OCI-LY7 (cell line): ENCODE measurements around the gene FAM118B. TPM values are rescaled to one million over a fixed set of nuclear protein-coding genes. Genes with fewer than 3 reads are reported as not detected.

Experiments used
- BruUV-seq: library from RNA; stranded (reverse); fragments of 400-500 nt; replicated peaks from 2 replicates; lab custom pipeline; 2021; lab: Mats Ljungman, UMichigan
- CTCF ChIA-PET: fragments of 300-600 bp; sonication (Branson Sonifier 250); formaldehyde crosslinking; loops from one replicate; lab custom pipeline; 2022; ENCODE audit warnings: antibody characterized with exemption; ENCODE audit not compliant: unreplicated experiment; lab: Charles Lee
- POLR2A ChIA-PET: fragments of 300-600 bp; sonication (Branson Sonifier 250); formaldehyde crosslinking; loops from one replicate; lab custom pipeline; 2022; ENCODE audit warnings: antibody characterized with exemption; lab: Charles Lee
- DNase-seq: peaks from one replicate; pipeline ENCODE4 v3.0.0-alpha.2; 2015; ENCODE audit warnings: low spot score
- H2AFZ ChIP-seq: fragments of 200-600 bp; sonication (generic), shearing (Covaris generic); 2 replicates; pipeline ENCODE4 v1.6.1; 2014; ENCODE audit warnings: mild to moderate bottlenecking, antibody characterized with exemption, low read length, moderate library complexity
- H3K27ac ChIP-seq: fragments of 200-600 bp; sonication (generic); 2 replicates; pipeline ENCODE4 v1.5.1; 2014; ENCODE audit warnings: mixed run types, low read depth, mild to moderate bottlenecking, moderate library complexity, low read length, inconsistent platforms; ENCODE audit not compliant: poor library complexity, severe bottlenecking
- H3K36me3 ChIP-seq: fragments of 200-600 bp; sonication (generic); 2 replicates; pipeline ENCODE4 v1.6.1; 2014; ENCODE audit warnings: mild to moderate bottlenecking, antibody characterized with exemption, low read length, moderate library complexity, mixed read lengths; ENCODE audit not compliant: insufficient read depth
- H3K4me1 ChIP-seq: fragments of 200-600 bp; sonication (generic); 2 replicates; pipeline ENCODE4 v1.5.1; 2014; ENCODE audit warnings: mild to moderate bottlenecking, low read length; ENCODE audit not compliant: insufficient read depth, poor library complexity, severe bottlenecking
- H3K4me2 ChIP-seq: fragments of 200-600 bp; sonication (generic); 2 replicates; pipeline ENCODE4 v1.6.1; 2014; ENCODE audit warnings: mild to moderate bottlenecking, low read length
- H3K4me3 ChIP-seq: fragments of 200-600 bp; sonication (generic); 2 replicates; pipeline ENCODE4 v1.5.1; 2014; ENCODE audit warnings: mild to moderate bottlenecking, low read depth, low read length; ENCODE audit not compliant: poor library complexity, severe bottlenecking
- H3K79me2 ChIP-seq: fragments of 200-600 bp; sonication (generic); 2 replicates; pipeline ENCODE4 v1.6.1; 2016; ENCODE audit warnings: low read depth, mild to moderate bottlenecking, low read length, moderate library complexity, mixed read lengths; ENCODE audit not compliant: insufficient read depth
- H3K9me2 ChIP-seq: fragments of 200-600 bp; sonication (generic); 2 replicates; pipeline ENCODE4 v1.6.1; 2016; ENCODE audit warnings: mild to moderate bottlenecking, low read length, mixed read lengths; ENCODE audit not compliant: insufficient read depth
- H3K9me3 ChIP-seq: fragments of 200-600 bp; sonication (generic); 2 replicates; pipeline ENCODE4 v1.6.1; 2014; ENCODE audit warnings: mild to moderate bottlenecking, mixed run types, low read length, mixed read lengths
- H4K20me1 ChIP-seq: fragments of 200-600 bp; sonication (generic); 2 replicates; pipeline ENCODE4 v1.6.1; 2014; ENCODE audit warnings: mild to moderate bottlenecking, antibody characterized with exemption, low read length, moderate library complexity, mixed read lengths; ENCODE audit not compliant: insufficient read depth
- CTCF ChIP-seq: fragments of 200-600 bp; sonication (generic); conservative IDR thresholded peaks from 2 replicates; pipeline ENCODE4 v1.5.1; 2014; ENCODE audit warnings: mild to moderate bottlenecking, antibody characterized with exemption, low read length, moderate library complexity, mixed read lengths
- EZH2phosphoT487 ChIP-seq: fragments of 200-600 bp; sonication (generic); IDR thresholded peaks from 2 replicates; pipeline ENCODE4 v1.6.1; 2018; ENCODE audit warnings: low read depth, borderline replicate concordance, mild to moderate bottlenecking, mixed run types, antibody characterized with exemption, low read length, moderate library complexity, mixed read lengths
- intact Hi-C: fragments of 100-400 bp; cut with micrococcal nuclease; formaldehyde crosslinking; loops from one replicate; pipeline ENCODE4 v1.10.0; 2022; ENCODE audit not compliant: unreplicated experiment
- total RNA-seq, 2 experiments: library from RNA; depleted of rRNA in 1 of 2; stranded (reverse); fragments of >200 nt in 1 of 2; shearing (Covaris generic) in 1 of 2; gene quantifications; 2 replicates each; pipeline ENCODE4 v1.2.3, GENCODE V29; 2014 to 2022

FAM118B gene
- total RNA-seq, 2 experiments from 2014 or later, result 9.9 to 14.8 TPM

- Histone ChIP-seq H3K9me2 (no peaks in the 10 kb centered on the region), H3K9me3 (no peaks in the 10 kb centered on the region), H4K20me1 (no peaks in the 10 kb centered on the region), H3K27ac (peak overlapping the region; percentile 71), H2AFZ (peak overlapping the region; percentile 90), H3K4me3 (peak overlapping the region; percentile 92), H3K36me3 (peaks cover 39% of the 10 kb centered on the region), H3K79me2 (peaks cover 27% of the 10 kb centered on the region; the same call in 1 of the 2 replicates), H3K4me1 (peaks cover 17% of the 10 kb centered on the region), H3K4me2 (peak overlapping the region; percentile 90)
- TSS peak; percentile 77 for BruUV-seq
- intact Hi-C loops, result loop anchor here (2.0 kb wide), 2 partner anchors 50 to 116 kb away; partner anchors contain the start of gene ST3GAL4
- peak; percentile 23 for DNase-seq
- POLR2A ChIA-PET, result interaction anchor here (0.6 to 1.8 kb wide), 12 partner anchors 11 to 675 kb away, joined by 3 to 7 read pairs (median 3); partner anchors contain the start of genes FOXRED1, SRPRA and ST3GAL4
- CTCF ChIA-PET, result interaction anchor here (0.5 kb wide), 2 partner anchors 152 to 175 kb away, joined by 4 read pairs; no protein-coding TSS in a partner anchor
- TF ChIP-seq EZH2phosphoT487 (no peak), CTCF (no peak)
Measured at GRCh38 chr11:126304457-126305075, 93.0 kb downstream of the FAM118B start.

- DNase-seq, result peak; percentile 35
- Histone ChIP-seq H3K4me1 (peaks cover 17% of the 10 kb centered on the region), H3K36me3 (peaks cover 38% of the 10 kb centered on the region), H2AFZ (no peak overlapping the region), H3K9me3 (no peaks in the 10 kb centered on the region), H4K20me1 (no peaks in the 10 kb centered on the region), H3K79me2 (peaks cover 27% of the 10 kb centered on the region; the same call in 1 of the 2 replicates), H3K4me3 (no peak overlapping the region), H3K27ac (no peak overlapping the region), H3K4me2 (peak overlapping the region; percentile 9; the same call in 1 of the 2 replicates), H3K9me2 (no peaks in the 10 kb centered on the region)
- intact Hi-C loops, result loop anchor here (2.0 kb wide), 2 partner anchors 49 to 115 kb away; partner anchors contain the start of gene ST3GAL4
- BruUV-seq, result no TSS peak
- POLR2A ChIA-PET, result interaction anchor here (0.7 to 1.4 kb wide), 3 partner anchors 19 to 114 kb away, joined by 4 to 7 read pairs (median 4); no protein-coding TSS in a partner anchor
- TF ChIP-seq CTCF (no peak), EZH2phosphoT487 (no peak)
- CTCF ChIA-PET, result interaction anchor here (0.7 kb wide), 1 partner anchor 48 kb away, joined by 3 read pairs; no protein-coding TSS in a partner anchor
Measured at GRCh38 chr11:126305699-126306098, 94.1 kb downstream of the FAM118B start.

- H3K79me2 ChIP-seq, result peaks cover 25% of the 10 kb centered on the region; the same call in 1 of the 2 replicates
- peaks cover 40% of the 10 kb centered on the region for H3K36me3 ChIP-seq
- ChIA-PET CTCF (no interaction called here), POLR2A (interaction anchor here (0.6 to 0.7 kb wide), 2 partner anchors 27 to 740 kb away, joined by 3 read pairs; no protein-coding TSS in a partner anchor)
- H3K9me2 ChIP-seq, result no peaks in the 10 kb centered on the region
- no peak overlapping the region for H2AFZ ChIP-seq
- peaks cover 15% of the 10 kb centered on the region for H3K4me1 ChIP-seq
- BruUV-seq, result no TSS peak
- no peak overlapping the region for H3K4me3 ChIP-seq
- H4K20me1 ChIP-seq, result no peaks in the 10 kb centered on the region
- no peaks in the 10 kb centered on the region for H3K9me3 ChIP-seq
- TF ChIP-seq CTCF (peak; percentile 76), EZH2phosphoT487 (no peak)
- intact Hi-C loops, result no loop called here
- no peak overlapping the region for H3K27ac ChIP-seq
- DNase-seq, result peak; percentile 70
- H3K4me2 ChIP-seq, result no peak overlapping the region
Measured at GRCh38 chr11:126307706-126308105, 96.1 kb downstream of the FAM118B start.
